ENCODE data around the gene TRIM44. TPM values are rescaled to one million over a fixed set of nuclear protein-coding genes. Genes with fewer than 3 reads are reported as not detected.
"Not testable (repeated sequence)": the region's sequence is repeated elsewhere in the genome, so short reads cannot be mapped to it uniquely, and the experiment has no call there.

The TRIM44 gene
- total and polyA plus RNA-seq, 12 donors, result 5.5 to 89.8 (median 34.1) TPM

DNA sequence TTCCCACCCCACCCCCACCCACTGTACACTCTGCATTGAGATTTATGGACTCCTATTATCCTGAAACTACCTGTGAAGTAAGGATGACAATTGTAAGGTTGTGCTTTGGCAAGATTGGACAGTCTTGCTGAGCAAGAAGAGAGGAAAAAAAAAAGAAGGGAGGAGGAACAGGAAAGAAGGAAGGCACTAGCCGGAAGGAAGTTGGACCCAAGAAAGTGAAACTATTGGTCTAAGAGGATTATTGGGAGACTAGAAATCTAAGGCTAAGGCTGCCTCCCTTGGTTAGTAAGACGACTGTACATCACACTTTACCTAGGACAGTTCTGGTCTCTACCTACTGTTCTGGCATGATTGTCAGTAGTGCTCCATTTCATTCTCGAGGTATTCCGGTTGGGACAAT is 12.1 kb upstream of the TRIM44 start:
- H3K27me3 ChIP-seq, result no peaks in the 10 kb centered on the region
- no peaks in the 10 kb centered on the region for H3K4me1 ChIP-seq (replicated peaks in 1 of 2)
- H3K27ac ChIP-seq, result no peak overlapping the region
- no peaks in the 10 kb centered on the region for H3K9me3 ChIP-seq (replicated peaks in 1 of 3)
- intact Hi-C loops (cut with DNase I), result no loop called here
- no peak for TF ChIP-seq POLR2A (IDR thresholded peaks at IDR 0.05)
- TF ChIP-seq CTCF (IDR thresholded peaks at IDR 0.05), result no peak
- 71 to 84% (median 80%) methylated on average over 4 of the region's 4 CpGs for WGBS, 4 donors
- no peak overlapping the region for H3K4me3 ChIP-seq
- DNase-seq, result no peak
- H3K36me3 ChIP-seq (replicated peaks in 1 of 2), result no peaks in the 10 kb centered on the region

GRCh38 chr11:35651263-35651662 is 11.3 kb upstream of the TRIM44 start:
- Histone ChIP-seq H3K4me3 (no peak overlapping the region), H3K36me3 (replicated peaks in 1 of 2) (no peaks in the 10 kb centered on the region), H3K9me3 (replicated peaks in 1 of 3) (no peaks in the 10 kb centered on the region), H3K27ac (no peak overlapping the region), H3K27me3 (peaks cover 2% of the 10 kb centered on the region), H3K4me1 (replicated peaks in 1 of 2) (no peaks in the 10 kb centered on the region)
- DNase-seq, result no peak
- intact Hi-C loops (cut with DNase I), result no loop called here
- WGBS, 4 donors, result 86 to 90% (median 88%) methylated on average over 3 of the region's 3 CpGs
- TF ChIP-seq POLR2A (IDR thresholded peaks at IDR 0.05) (no peak), CTCF (IDR thresholded peaks at IDR 0.05) (no peak)

- DNase-seq; H3K4me1 ChIP-seq (replicated peaks in 1 of 2); H3K4me3 ChIP-seq; H3K27me3 ChIP-seq; H3K27ac ChIP-seq; H3K36me3 ChIP-seq (replicated peaks in 1 of 2); H3K9me3 ChIP-seq (replicated peaks in 1 of 3); intact Hi-C loops (cut with DNase I): not testable (repeated sequence)
- 80 to 95% (median 89%) methylated on average over 5 of the region's 5 CpGs for WGBS, 4 donors
These were observed 9.8 kb upstream of the TRIM44 start for GRCh38 chr11:35652786-35653185.

GRCh38 chr11:35654711-35655110 is 7.9 kb upstream of the TRIM44 start:
- WGBS, 4 donors, result 60 to 77% (median 64%) methylated on average over 6 of the region's 6 CpGs
- no peaks in the 10 kb centered on the region for H3K4me1 ChIP-seq (replicated peaks in 1 of 2)
- TF ChIP-seq POLR2A (IDR thresholded peaks at IDR 0.05), result no peak
- TF ChIP-seq CTCF (IDR thresholded peaks at IDR 0.05), result no peak
- no peaks in the 10 kb centered on the region for H3K9me3 ChIP-seq (replicated peaks in 1 of 3)
- DNase-seq, result no peak
- intact Hi-C loops (cut with DNase I), result no loop called here
- H3K27me3 ChIP-seq, result peaks cover 5% of the 10 kb centered on the region
- no peak overlapping the region for H3K27ac ChIP-seq
- H3K36me3 ChIP-seq (replicated peaks in 1 of 2), result no peaks in the 10 kb centered on the region
- no peak overlapping the region for H3K4me3 ChIP-seq

DNA sequence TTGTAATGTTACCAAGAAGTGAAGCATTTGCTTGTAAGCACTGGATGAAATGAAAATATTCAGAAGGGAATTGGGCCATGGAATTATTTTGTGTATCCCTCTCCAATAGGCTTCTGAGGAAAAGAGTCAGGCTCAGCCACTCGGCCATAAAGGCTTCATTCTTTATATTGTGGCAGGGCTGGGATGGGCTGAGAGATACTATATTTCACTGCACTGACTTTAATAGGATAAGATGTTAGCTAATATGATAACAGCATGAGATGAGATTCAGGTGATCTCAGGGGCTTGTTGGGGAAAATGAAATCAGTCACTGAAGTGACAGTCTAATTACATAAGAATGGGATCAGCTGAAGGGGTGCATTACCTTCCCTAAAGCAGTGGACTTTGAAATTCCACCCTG is 7.3 kb upstream of the TRIM44 start:
- no peak for TF ChIP-seq CTCF (IDR thresholded peaks at IDR 0.05)
- no peak for TF ChIP-seq POLR2A (IDR thresholded peaks at IDR 0.05)
- Histone ChIP-seq H3K27ac (no peak overlapping the region), H3K4me1 (replicated peaks in 1 of 2) (no peaks in the 10 kb centered on the region), H3K27me3 (peaks cover 5% of the 10 kb centered on the region), H3K4me3 (no peak overlapping the region), H3K9me3 (replicated peaks in 1 of 3) (no peaks in the 10 kb centered on the region), H3K36me3 (replicated peaks in 1 of 2) (no peaks in the 10 kb centered on the region)
- intact Hi-C loops (cut with DNase I), result no loop called here
- WGBS, 4 donors, result 50 to 89% (median 64%) methylated on average over 1 of the region's 1 CpG
- DNase-seq, result no peak
